ENCODE results near the gene DDX47. TPM values are rescaled to one million over a fixed set of nuclear protein-coding genes. Genes with fewer than 3 reads are reported as not detected.

DDX47 gene
- 114 and 120 TPM in 2 replicates for total RNA-seq

DNA sequence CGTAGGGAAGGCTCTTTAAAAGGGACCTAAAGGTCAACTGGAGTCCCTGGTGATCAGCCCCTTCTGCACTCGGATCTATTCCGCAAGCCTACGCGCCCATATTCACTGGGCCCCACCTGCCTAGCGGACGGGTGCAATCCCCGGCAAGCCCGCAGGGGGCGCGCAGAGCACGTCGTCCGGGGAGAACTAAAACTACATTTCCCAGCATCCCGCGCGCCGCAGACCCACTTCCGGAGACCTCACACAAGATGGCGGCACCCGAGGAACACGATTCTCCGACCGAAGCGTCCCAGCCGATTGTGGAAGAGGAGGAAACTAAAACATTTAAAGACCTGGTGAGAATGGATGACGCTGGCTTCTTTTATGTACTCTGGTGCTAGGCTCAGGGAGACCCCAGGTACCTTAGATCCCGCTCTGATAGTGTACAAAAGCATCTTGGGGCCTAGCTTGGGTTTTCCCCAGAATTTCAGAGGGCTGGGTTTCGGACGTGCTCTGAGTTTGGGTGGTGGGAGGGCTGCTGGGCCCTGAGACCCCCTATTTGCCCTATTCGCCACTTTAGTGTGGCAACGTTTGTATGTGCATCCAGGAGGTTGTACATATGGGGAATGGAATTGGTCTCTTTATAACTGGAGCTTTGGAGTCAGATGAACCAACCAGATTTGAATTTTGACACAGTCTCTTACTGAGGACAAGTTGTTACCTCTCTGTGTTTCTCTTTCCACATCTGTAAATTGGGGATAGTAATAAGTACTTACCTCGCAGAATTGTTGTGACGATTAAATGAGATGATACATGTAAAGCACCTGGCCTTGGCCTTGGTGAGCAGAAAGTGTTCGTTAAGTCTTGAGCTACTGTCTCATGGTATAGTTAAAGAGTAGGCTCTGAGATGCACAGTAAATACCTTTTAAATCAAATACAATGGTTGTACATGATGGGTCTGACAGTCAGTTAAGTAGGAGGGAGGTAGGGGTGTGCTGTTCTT lies at the start of gene DDX47:
Gene DDX47 (plus strand): TSS at position 227 of the 982 bp plus-strand sequence. CDS start 22 bp downstream, at position 249.
- intact Hi-C loops (cut with micrococcal nuclease): loop anchor here (1.0 to 5.0 kb wide), 3 partner anchors 25 to 187 kb away; partner anchors contain the start of gene HEBP1
- Mint-ChIP-seq H3K4me3 (ENCODE audit: low read depth) (peak within 1 kb of the TSS; percentile 90), H3K27me3 (ENCODE audit: low read depth) (no peaks in the 10 kb centered on the region), H3K36me3 (ENCODE audit: low read depth) (peaks cover 47% of the 10 kb centered on the region), H3K4me1 (ENCODE audit: low read depth) (peaks cover 43% of the 10 kb centered on the region), H3K27ac (peak within 1 kb of the TSS; percentile 92), H3K9me3 (no peaks in the 10 kb centered on the region)
- peak; percentile 93 for DNase-seq (ENCODE audit: low spot score)

DNA sequence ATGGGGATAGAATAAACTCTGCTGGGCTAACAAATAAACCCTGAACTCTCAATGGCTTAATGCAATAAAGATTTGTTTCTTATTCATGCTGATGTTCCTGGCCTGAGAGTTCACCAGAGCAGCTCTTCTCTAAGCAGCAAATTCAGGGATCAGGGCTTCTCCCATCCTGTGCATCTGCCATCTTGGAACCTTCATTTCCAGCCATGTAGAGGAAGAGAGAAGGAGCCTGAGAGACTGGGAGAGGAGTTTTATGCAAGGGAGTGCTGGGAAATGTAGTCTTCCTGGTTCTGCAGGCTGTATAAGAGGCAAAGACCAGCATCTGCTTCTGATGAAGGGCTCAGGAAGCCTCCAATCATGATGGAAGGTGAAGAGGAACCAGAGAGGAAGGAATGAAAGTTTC lies 48.3 kb upstream of the DDX47 start:
- Mint-ChIP-seq H3K36me3 (ENCODE audit: low read depth) (peaks cover 43% of the 10 kb centered on the region), H3K27ac (no peak overlapping the region), H3K4me3 (ENCODE audit: low read depth) (no peak overlapping the region), H3K9me3 (peaks cover 10% of the 10 kb centered on the region), H3K4me1 (ENCODE audit: low read depth) (peaks cover 4% of the 10 kb centered on the region), H3K27me3 (ENCODE audit: low read depth) (no peaks in the 10 kb centered on the region)
- no peak for DNase-seq (ENCODE audit: low spot score)
- intact Hi-C loops (cut with micrococcal nuclease): no loop called here

DNA sequence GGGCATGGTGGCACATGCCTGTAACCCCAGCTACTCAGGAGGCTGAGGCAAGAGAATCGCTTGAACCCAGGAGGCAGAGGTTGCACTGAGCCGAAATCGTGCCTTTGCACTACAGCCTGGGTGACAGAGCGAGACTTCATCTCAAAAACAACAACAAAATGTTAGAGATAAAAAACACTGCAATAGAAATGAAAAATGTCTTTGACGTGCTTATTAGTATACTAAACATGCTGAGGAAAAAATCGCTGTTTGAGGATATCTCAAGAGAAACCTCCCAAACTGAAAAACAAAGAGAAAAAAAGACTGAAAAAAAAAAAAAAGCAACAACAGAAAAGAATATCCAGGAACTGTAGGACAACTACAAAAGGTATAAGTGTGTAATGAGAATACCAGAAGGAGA lies 42.9 kb upstream of the DDX47 start:
- intact Hi-C loops (cut with micrococcal nuclease): no loop called here
- H3K4me1 Mint-ChIP-seq (ENCODE audit: low read depth): no peaks in the 10 kb centered on the region
- H3K27me3 Mint-ChIP-seq (ENCODE audit: low read depth): no peaks in the 10 kb centered on the region
- H3K36me3 Mint-ChIP-seq (ENCODE audit: low read depth): peaks cover 33% of the 10 kb centered on the region
- DNase-seq (ENCODE audit: low spot score): no peak
- H3K27ac Mint-ChIP-seq: no peak overlapping the region
- no peak overlapping the region for H3K4me3 Mint-ChIP-seq (ENCODE audit: low read depth)
- H3K9me3 Mint-ChIP-seq: peaks cover 31% of the 10 kb centered on the region

DNA sequence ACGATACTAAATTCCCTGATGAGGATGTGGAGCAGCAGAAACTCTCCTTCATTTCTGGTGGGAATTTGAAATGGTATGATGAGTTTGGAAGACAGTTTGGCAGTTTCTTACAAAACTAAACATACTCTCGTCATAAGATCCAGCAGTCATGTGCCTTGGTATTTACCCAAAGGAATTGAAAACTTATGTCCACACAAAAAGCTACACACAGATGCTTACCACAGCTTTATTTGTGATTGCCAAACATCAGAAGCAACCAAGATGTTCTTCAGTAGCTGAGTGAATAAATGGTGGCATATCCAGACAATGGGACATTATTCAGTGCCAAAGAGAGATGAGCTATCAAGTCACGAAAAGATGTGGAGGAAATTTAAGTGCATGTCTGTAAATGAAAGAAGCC lies 38.4 kb upstream of the DDX47 start:
- Mint-ChIP-seq H3K4me3 (ENCODE audit: low read depth) (no peak overlapping the region), H3K9me3 (peaks cover 22% of the 10 kb centered on the region), H3K36me3 (ENCODE audit: low read depth) (peaks cover 17% of the 10 kb centered on the region), H3K4me1 (ENCODE audit: low read depth) (no peaks in the 10 kb centered on the region), H3K27ac (no peak overlapping the region), H3K27me3 (ENCODE audit: low read depth) (no peaks in the 10 kb centered on the region)
- DNase-seq (ENCODE audit: low spot score): no peak
- intact Hi-C loops (cut with micrococcal nuclease): no loop called here

DNA sequence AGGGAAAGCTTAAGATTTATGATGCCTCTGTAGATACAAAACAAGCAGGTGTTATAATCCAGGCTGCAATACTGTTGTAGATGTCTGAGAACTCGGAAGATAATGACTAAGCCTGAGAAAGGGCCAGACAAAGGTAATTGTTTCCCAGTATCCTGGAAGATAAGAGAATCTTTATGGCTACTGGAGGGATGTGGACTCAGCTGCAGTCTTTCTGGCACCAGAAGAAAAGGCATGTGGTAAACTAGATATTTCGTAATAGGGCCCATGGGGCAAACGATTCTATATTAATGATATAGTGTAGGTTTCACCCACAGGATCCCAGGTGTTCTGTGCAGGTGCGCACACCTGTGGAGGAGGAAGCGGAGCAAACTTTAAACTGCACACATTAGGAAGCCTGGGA lies 36.9 kb upstream of the DDX47 start:
- Mint-ChIP-seq H3K27ac (no peak overlapping the region), H3K36me3 (ENCODE audit: low read depth) (peaks cover 11% of the 10 kb centered on the region), H3K9me3 (peaks cover 12% of the 10 kb centered on the region), H3K4me1 (ENCODE audit: low read depth) (no peaks in the 10 kb centered on the region), H3K4me3 (ENCODE audit: low read depth) (no peak overlapping the region), H3K27me3 (ENCODE audit: low read depth) (no peaks in the 10 kb centered on the region)
- intact Hi-C loops (cut with micrococcal nuclease): no loop called here
- no peak for DNase-seq (ENCODE audit: low spot score)

DNA sequence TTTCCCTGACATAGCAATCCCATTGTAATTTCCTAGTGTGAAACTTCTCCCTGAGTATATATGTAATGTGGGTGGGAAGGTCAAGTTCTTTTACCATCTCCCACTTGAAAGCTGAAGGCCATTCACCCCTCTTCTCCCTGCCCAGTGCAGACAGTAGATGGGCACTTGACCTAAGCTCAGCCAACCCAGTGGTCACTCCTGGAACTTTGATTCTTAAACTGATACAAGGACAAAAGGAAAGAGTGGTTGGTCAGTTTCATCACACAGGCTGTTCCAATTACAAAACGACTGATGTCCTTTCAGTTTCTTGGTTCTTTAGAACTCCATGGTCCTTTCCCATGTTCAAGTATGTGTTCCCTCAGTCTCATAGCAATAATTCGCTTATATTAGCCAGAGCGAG lies 36.1 kb upstream of the DDX47 start:
- Mint-ChIP-seq H3K27me3 (ENCODE audit: low read depth) (no peaks in the 10 kb centered on the region), H3K36me3 (ENCODE audit: low read depth) (peaks cover 10% of the 10 kb centered on the region), H3K9me3 (peaks cover 7% of the 10 kb centered on the region), H3K27ac (no peak overlapping the region), H3K4me1 (ENCODE audit: low read depth) (no peaks in the 10 kb centered on the region), H3K4me3 (ENCODE audit: low read depth) (no peak overlapping the region)
- intact Hi-C loops (cut with micrococcal nuclease): no loop called here
- no peak for DNase-seq (ENCODE audit: low spot score)

DNA sequence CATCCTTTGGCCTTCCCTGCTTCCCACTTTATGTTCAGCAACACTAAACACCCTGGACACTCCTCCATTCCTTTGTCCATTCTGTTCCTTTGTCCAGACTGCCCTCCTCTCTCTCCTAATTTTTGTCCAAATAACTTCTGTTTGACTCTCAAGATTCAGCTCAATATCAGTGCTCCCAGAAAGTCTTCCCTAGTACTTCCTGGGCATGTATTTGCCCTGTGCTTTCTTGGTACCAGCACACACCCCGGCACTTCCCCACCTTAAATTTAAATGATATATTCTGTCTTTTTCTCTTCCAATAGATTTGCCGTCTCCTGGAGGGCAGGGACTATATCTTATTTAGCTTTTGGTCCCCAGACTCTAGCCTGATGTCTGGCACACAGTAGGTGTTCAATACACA lies 34.1 kb upstream of the DDX47 start:
- no peaks in the 10 kb centered on the region for H3K27me3 Mint-ChIP-seq (ENCODE audit: low read depth)
- intact Hi-C loops (cut with micrococcal nuclease): no loop called here
- H3K4me1 Mint-ChIP-seq (ENCODE audit: low read depth): no peaks in the 10 kb centered on the region
- no peak overlapping the region for H3K27ac Mint-ChIP-seq
- H3K4me3 Mint-ChIP-seq (ENCODE audit: low read depth): no peak overlapping the region
- H3K9me3 Mint-ChIP-seq: no peaks in the 10 kb centered on the region
- H3K36me3 Mint-ChIP-seq (ENCODE audit: low read depth): no peaks in the 10 kb centered on the region
- DNase-seq (ENCODE audit: low spot score): no peak

DNA sequence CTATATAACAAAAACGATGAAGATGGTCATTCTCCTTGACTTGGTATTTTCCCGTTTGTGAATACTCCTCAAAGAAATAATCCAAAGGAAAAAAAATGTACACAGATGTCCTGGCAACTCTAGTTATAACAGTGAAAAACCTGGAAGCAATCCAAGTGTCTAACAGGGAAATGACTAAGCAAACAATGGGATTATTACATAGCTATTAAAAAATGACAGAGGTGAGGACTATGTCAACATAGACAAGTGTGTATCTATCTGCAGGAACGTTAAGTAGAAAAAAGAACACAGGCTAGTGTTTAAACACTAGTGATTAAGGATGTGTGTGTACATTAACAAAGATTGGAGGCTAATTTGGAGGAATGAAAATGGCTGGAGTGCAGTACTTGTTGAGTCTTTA lies 33.6 kb upstream of the DDX47 start:
- no peaks in the 10 kb centered on the region for H3K4me1 Mint-ChIP-seq (ENCODE audit: low read depth)
- H3K27ac Mint-ChIP-seq: no peak overlapping the region
- no peaks in the 10 kb centered on the region for H3K27me3 Mint-ChIP-seq (ENCODE audit: low read depth)
- DNase-seq (ENCODE audit: low spot score): no peak
- H3K36me3 Mint-ChIP-seq (ENCODE audit: low read depth): no peaks in the 10 kb centered on the region
- no peak overlapping the region for H3K4me3 Mint-ChIP-seq (ENCODE audit: low read depth)
- intact Hi-C loops (cut with micrococcal nuclease): no loop called here
- no peaks in the 10 kb centered on the region for H3K9me3 Mint-ChIP-seq

DNA sequence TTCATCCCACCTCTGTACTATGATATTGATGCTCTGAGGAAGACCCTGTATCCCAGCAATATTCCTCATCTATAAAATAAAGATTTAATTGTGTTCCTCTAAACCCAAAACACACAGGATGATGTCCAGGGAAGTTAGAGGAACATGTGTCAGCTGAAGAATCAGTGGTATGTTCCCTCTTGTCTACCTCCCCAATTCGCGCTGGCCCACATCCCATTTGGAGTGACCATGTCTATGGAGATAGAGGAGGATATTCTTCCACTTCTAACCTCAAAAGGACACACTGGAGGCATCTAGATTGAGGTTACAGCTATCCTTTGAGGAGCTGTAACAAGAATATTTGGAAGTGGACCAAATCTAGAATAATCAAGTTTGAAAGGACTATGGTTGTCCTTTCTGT lies 29.0 kb upstream of the DDX47 start:
- H3K4me1 Mint-ChIP-seq (ENCODE audit: low read depth): peaks cover 32% of the 10 kb centered on the region
- H3K9me3 Mint-ChIP-seq: no peaks in the 10 kb centered on the region
- no peaks in the 10 kb centered on the region for H3K27me3 Mint-ChIP-seq (ENCODE audit: low read depth)
- no peak for DNase-seq (ENCODE audit: low spot score)
- H3K4me3 Mint-ChIP-seq (ENCODE audit: low read depth): no peak overlapping the region
- H3K27ac Mint-ChIP-seq: no peak overlapping the region
- intact Hi-C loops (cut with micrococcal nuclease): loop anchor here (10.0 kb wide), 1 partner anchor 201 kb away; no protein-coding TSS in a partner anchor
- H3K36me3 Mint-ChIP-seq (ENCODE audit: low read depth): peaks cover 2% of the 10 kb centered on the region

DNA sequence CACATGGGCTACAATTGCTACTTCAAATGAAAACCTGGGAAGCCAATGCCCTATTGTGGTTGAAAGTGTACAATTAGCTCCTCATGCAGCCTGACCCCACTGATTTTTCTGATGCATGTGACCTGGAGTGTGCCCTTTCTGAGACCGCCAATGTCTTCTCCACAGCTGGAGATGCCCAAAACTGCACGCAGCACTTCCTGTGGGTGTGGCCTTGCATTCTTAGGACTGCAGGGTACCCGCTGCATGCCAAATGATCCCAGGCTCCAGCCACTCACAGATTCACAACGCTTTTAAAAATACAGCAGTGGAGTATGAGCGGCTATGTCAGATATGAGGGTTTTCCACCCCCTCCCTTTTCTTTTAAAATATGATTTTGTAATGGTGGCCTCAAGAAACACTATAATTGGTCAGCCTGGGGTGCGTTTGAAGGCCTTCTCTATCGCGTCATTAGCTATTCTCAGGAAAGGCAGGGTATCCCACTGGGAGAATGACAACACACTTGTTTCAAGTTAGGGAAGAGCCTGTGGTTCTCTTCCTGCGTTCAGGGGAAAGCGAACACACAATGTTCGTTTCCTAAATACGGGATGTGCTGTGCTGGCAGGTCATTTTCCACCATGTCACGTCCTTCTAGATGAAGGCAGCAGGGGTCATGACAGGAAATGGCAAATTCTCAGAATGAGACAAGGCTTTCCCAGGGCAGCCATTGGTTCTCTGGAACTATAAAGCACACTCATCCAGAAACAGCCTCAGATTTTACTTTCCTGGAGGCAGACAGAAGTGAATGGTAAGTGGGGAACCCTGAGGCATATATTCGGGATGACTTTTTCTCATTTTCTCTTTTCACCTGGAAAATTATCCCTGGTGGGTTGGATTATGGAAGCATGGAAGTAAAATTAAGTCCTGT lies 28.0 kb upstream of the DDX47 start, which contains the start of gene APOLD1:
Gene APOLD1 (plus strand): TSS at position 749 of the 904 bp plus-strand sequence. CDS start 33 bp downstream, at position 782.
- intact Hi-C loops (cut with micrococcal nuclease): loop anchor here (5.0 to 10.0 kb wide), 7 partner anchors 58 to 427 kb away; partner anchors contain the start of genes EMP1, GSG1 and HEBP1
- H3K27me3 Mint-ChIP-seq (ENCODE audit: low read depth): no peaks in the 10 kb centered on the region
- peak within 1 kb of the TSS; percentile 60 for H3K27ac Mint-ChIP-seq

DNA sequence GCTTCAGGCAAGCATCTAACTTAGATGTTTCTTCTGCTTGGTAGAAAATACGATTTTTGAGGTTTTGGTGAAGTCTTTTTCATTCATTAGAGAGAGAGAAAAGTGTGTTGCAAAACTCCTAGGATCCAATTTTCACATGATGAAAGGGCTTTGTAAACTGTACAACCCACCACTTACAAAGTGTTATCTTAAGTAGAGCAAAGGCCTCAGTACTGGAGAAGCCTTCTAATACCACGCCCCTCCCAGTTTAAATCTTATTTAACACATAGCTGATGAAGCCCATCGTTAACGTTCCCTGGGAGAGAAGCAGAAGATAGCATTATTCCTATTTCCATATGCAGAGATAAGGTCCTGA lies 26.8 kb upstream of the DDX47 start:
- intact Hi-C loops (cut with micrococcal nuclease): loop anchor here (1.0 to 10.0 kb wide), 8 partner anchors 22 to 426 kb away; partner anchors contain the start of genes EMP1, GSG1 and HEBP1
- H3K27ac Mint-ChIP-seq: peak overlapping the region; percentile 60
- no peak for DNase-seq (ENCODE audit: low spot score)
- H3K4me3 Mint-ChIP-seq (ENCODE audit: low read depth): peak overlapping the region; percentile 75
- peaks cover 34% of the 10 kb centered on the region for H3K4me1 Mint-ChIP-seq (ENCODE audit: low read depth)
- H3K27me3 Mint-ChIP-seq (ENCODE audit: low read depth): no peaks in the 10 kb centered on the region
- peaks cover 2% of the 10 kb centered on the region for H3K36me3 Mint-ChIP-seq (ENCODE audit: low read depth)
- no peaks in the 10 kb centered on the region for H3K9me3 Mint-ChIP-seq

More for the DNA sequence above, 28.0 kb upstream of the DDX47 start, which contains the start of gene APOLD1:
- H3K36me3 Mint-ChIP-seq (ENCODE audit: low read depth): peaks cover 2% of the 10 kb centered on the region
- no peaks in the 10 kb centered on the region for H3K9me3 Mint-ChIP-seq
- H3K4me3 Mint-ChIP-seq (ENCODE audit: low read depth): peak within 1 kb of the TSS; percentile 75
- DNase-seq (ENCODE audit: low spot score): no peak
- H3K4me1 Mint-ChIP-seq (ENCODE audit: low read depth): peaks cover 34% of the 10 kb centered on the region
